Mesothelial cell of epicardium (in vitro differentiated cells): ENCODE results near the gene LBX2. TPM values are rescaled to one million over a fixed set of nuclear protein-coding genes. Genes with fewer than 3 reads are reported as not detected.

Experiments used
- DNase-seq, 2 experiments: peaks; one replicate each; pipeline ENCODE4 v3.0.0; 2021; ENCODE audit warnings: low spot score in 2 of 2; ENCODE audit not compliant: unreplicated experiment in 2 of 2
- H3K27ac Mint-ChIP-seq: 2 replicates; pipeline ENCODE4 v1.8.0; 2021; ENCODE audit warnings: mixed read lengths
- H3K27me3 Mint-ChIP-seq: 2 replicates; pipeline ENCODE4 v1.8.0; 2021; ENCODE audit warnings: low read depth, mixed read lengths
- H3K36me3 Mint-ChIP-seq: 2 replicates; pipeline ENCODE4 v1.8.0; 2021; ENCODE audit warnings: mixed read lengths
- H3K4me1 Mint-ChIP-seq: 2 replicates; pipeline ENCODE4 v1.8.0; 2021; ENCODE audit warnings: mixed read lengths
- H3K4me3 Mint-ChIP-seq: 2 replicates; pipeline ENCODE4 v1.8.0; 2021; ENCODE audit warnings: mild to moderate bottlenecking, moderate library complexity, mixed read lengths
- H3K9me3 Mint-ChIP-seq: 2 replicates; pipeline ENCODE4 v1.8.0; 2021; ENCODE audit warnings: mixed read lengths
- total RNA-seq: library from RNA; stranded (reverse); gene quantifications from 3 replicates; pipeline ENCODE4 v1.2.1, GENCODE V29; 2021
- TF ChIP-seq, protein P1 (sequence below): fragments of 200-600 bp; sonication (generic); IDR thresholded peaks from one replicate; pipeline ENCODE4 v1.5.0; 2021; ENCODE audit warnings: antibody characterized with exemption; ENCODE audit not compliant: unreplicated experiment

LBX2 gene
- total RNA-seq, 1 donor from 2014 or later: 1.1 TPM

DNA sequence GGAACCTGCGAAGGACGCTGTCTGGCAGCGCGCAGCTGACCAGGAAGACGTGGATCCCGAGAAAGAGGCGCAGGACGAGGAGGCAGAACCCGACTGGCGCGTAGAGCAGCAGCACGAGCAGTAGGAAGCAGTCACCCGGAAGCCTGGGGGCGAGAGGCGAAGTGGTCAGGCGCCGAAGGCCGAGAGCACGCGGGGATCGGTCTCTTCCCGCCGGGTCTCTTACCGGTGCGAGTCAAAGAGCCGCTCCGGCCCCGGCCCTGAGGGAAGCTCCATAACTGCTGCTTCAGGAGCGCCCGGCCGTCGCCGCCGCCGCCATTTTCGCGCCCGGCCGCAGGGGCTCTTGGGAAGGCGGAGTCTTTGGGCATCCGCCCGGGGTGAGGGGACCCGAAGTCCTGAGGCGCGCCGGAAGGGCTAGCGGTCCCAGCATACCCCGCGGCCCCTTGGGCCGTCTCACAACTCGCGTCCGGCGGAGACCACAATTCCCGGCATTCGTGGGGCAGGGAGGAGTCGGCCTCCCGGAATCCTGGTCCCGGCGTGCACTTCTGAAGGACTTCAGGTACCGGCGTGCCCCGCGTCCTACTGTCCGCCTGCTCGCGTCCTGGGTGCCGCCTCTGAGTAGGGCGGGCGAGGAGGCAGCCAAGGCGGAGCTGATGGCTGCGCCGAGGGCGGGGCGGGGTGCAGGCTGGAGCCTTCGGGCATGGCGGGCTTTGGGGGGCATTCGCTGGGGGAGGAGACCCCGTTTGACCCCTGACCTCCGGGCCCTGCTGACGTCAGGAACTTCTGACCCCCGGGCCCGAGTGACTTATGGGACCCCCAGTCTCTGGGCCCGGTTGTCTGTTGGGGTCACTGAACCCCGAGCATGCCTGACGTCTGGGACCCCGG is 30.2 kb upstream of the LBX2 start, which contains the start of the genes AUP1 and HTRA2:
TSS of gene AUP1 (minus strand) at position 350 of the 882 bp plus-strand sequence. CDS start at position 273, 77 bp downstream.
TSS of gene HTRA2 (plus strand) at position 577 of the 882 bp plus-strand sequence. CDS start at position 651, 74 bp downstream.
- peak within 1 kb of the TSS; percentile 90 for H3K4me3 Mint-ChIP-seq
- peaks cover 24% of the 10 kb centered on the region for H3K36me3 Mint-ChIP-seq
- peaks cover 27% of the 10 kb centered on the region for H3K4me1 Mint-ChIP-seq
- peaks cover 6% of the 10 kb centered on the region for H3K9me3 Mint-ChIP-seq
- TF ChIP-seq, protein P1, sequence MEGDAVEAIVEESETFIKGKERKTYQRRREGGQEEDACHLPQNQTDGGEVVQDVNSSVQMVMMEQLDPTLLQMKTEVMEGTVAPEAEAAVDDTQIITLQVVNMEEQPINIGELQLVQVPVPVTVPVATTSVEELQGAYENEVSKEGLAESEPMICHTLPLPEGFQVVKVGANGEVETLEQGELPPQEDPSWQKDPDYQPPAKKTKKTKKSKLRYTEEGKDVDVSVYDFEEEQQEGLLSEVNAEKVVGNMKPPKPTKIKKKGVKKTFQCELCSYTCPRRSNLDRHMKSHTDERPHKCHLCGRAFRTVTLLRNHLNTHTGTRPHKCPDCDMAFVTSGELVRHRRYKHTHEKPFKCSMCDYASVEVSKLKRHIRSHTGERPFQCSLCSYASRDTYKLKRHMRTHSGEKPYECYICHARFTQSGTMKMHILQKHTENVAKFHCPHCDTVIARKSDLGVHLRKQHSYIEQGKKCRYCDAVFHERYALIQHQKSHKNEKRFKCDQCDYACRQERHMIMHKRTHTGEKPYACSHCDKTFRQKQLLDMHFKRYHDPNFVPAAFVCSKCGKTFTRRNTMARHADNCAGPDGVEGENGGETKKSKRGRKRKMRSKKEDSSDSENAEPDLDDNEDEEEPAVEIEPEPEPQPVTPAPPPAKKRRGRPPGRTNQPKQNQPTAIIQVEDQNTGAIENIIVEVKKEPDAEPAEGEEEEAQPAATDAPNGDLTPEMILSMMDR: no peak
- peak; percentile 86 to 91 for DNase-seq
- H3K27ac Mint-ChIP-seq: peak within 1 kb of the TSS; percentile 89
- no peaks in the 10 kb centered on the region for H3K27me3 Mint-ChIP-seq

DNA sequence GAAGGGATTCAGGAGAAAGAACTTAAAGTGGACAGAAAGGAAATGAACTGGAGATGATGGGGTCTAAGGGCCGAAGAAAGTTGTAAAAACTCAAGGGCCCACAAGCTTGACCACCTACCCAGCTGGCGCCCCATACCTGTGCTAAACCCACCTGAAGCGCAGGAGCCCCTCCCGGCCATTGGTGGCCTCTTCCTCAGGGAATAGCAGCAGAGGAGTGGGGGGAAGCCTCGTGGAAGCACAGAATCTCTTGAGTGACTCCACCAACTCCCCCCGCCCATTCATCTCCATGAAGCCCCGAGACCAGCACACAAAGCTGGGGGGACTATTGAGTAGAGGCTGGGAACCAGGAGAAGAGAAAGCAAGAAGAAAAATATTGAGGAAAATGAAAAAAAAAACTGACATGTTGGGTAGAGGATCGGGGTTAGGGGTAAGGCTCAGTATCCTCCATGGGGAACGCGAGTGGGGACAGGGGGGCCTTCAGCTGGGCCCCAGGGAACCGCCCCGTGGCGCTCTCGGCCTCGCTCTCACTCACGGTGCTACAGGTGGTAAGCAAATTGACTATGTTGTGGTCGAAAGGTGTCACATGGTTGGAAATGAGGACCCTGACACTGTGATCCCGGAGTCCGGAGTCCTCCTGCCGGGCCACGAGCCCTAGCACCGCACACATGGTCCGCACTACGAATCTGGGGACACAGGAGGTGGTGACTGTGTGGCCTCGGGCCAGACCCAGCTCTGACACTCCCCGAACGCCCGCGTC is 29.4 kb upstream of the LBX2 start:
- H3K4me3 Mint-ChIP-seq: peak overlapping the region; percentile 90
- H3K9me3 Mint-ChIP-seq: peaks cover 6% of the 10 kb centered on the region
- peaks cover 27% of the 10 kb centered on the region for H3K4me1 Mint-ChIP-seq
- DNase-seq: no peak
- H3K36me3 Mint-ChIP-seq: peaks cover 24% of the 10 kb centered on the region
- peaks cover 2% of the 10 kb centered on the region for H3K27me3 Mint-ChIP-seq
- TF ChIP-seq, protein P1: no peak
- peak overlapping the region; percentile 89 for H3K27ac Mint-ChIP-seq

DNA sequence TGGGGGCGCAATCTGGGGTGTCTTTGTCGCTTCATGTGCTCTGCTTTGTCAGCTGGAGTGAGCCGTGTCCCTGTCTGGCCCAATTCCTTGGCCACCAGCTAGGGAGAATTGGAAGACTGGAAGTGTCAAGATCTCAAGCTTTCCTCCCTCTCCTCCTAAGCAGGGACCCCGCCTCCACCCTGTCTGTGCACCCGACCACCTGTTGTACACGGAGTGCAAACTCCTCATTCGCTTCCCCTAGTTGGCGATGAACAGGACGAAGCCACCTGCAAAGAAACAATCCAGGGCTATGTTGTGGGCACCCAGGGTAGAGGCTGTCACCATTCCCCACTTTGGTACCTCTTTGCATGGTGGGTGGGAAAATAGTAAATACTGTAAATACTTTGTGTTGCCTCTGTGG is 28.3 kb upstream of the LBX2 start:
- TF ChIP-seq, protein P1: no peak
- H3K27me3 Mint-ChIP-seq: peaks cover 10% of the 10 kb centered on the region
- peaks cover 27% of the 10 kb centered on the region for H3K4me1 Mint-ChIP-seq
- H3K27ac Mint-ChIP-seq: no peak overlapping the region
- DNase-seq: no peak
- peaks cover 24% of the 10 kb centered on the region for H3K36me3 Mint-ChIP-seq
- H3K9me3 Mint-ChIP-seq: peaks cover 6% of the 10 kb centered on the region
- peak overlapping the region; percentile 90 for H3K4me3 Mint-ChIP-seq

DNA sequence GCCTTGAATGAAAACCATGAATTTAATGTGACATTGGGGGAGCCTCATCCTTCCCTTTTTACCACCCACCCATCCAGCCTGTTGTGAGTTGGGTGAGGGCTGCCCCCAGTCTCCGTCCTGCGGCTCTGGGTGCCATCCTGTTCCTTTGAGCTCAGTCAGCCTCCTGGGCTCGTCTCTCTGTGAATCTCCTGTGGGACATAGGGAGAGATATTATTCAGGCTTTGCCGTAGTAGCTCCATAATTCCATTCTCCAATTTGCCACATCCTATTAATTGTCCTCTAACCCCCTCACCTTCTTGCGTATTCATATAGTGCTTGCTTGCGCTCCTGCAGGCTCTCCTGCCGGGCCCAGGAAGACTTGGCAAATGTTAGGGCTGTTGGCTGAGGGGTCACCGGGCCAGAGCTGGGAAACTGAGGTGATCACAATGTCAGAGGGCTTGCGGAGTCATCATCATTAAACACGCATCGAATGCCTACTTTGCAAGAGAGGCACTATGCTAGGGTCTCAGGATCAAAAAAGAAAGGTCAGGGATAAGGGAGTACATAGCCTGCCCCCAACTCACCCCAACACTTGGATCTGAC is 27.3 kb upstream of the LBX2 start:
- peaks cover 24% of the 10 kb centered on the region for H3K4me1 Mint-ChIP-seq
- H3K27ac Mint-ChIP-seq: no peak overlapping the region
- no peak overlapping the region for H3K4me3 Mint-ChIP-seq
- H3K36me3 Mint-ChIP-seq: peaks cover 24% of the 10 kb centered on the region
- no peak for DNase-seq
- peaks cover 6% of the 10 kb centered on the region for H3K9me3 Mint-ChIP-seq
- TF ChIP-seq, protein P1: no peak
- peaks cover 20% of the 10 kb centered on the region for H3K27me3 Mint-ChIP-seq
